RCC 7860 (cell line): ENCODE results near the gene NUSAP1.
"Not testable (repeated sequence)": the region's sequence is repeated elsewhere in the genome, so short reads cannot be mapped to it uniquely, and the experiment has no call there.

Experiments
- DNase-seq: peaks from one replicate; pipeline ENCODE4 v3.0.0-alpha.2; 2015; ENCODE audit warnings: low spot score
- FAIRE-seq: peaks from 2 replicates; lab custom pipeline; 2012; peaks lifted over from hg19 to GRCh38; lab: Jason Lieb, UNC

The NUSAP1 gene

DNA sequence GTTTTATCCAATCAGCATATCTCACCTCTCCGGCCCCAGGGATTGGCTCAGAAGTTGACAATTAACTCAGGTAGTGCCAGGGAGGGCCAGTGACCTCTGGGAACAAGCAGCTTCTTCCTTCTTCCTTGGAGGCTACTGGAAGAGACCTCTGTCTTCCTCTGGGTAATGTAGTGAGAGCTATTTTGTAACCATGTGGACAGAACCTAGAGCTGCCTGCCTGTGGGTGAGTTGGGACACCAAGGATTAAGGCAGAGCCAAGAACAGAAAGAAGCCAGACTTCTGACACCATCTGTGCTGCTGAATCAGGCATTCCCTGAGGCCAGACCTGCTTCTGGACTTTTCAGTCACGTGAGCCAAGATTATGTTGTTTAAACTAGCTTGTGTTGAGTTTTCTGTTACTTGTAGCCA, 75.6 kb downstream of the NUSAP1 start:
- DNase-seq (no peak), FAIRE-seq (no peak)

GRCh38 chr15:41411031-41411430, 78.3 kb downstream of the NUSAP1 start:
- DNase-seq (no peak), FAIRE-seq (no peak)

GRCh38 chr15:41411441-41411840, 78.8 kb downstream of the NUSAP1 start:
- FAIRE-seq (no peak), DNase-seq (no peak)

DNA sequence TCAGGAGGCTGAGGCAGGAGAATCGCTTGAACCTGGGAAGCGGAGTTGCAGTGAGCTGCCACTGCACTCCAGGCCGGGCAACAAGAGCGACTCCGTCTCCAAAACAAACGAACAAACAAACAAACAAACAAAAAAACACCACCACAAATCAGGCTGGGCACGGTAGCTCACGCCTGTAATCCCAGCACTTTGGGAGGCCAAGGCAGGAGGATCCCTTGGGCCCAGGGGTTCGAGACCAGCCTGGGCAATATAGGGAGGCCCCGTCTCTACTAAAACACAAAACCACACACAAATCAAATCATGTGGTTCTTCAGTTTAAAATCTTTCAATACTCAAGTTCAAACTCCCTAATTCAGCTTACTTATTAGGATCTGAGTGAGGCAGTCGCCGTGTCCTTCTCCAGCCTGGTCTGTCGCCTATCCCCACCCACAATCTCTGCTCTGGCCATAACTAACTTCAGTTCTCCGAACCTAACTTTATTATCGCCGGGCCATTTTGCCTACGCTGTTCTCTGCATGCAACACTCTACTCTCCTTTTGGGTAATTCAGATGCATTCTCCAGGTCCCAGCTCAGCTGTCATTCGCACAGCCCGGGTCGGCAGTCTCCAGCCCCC, 83.6 kb downstream of the NUSAP1 start:
- FAIRE-seq (no peak), DNase-seq (no peak)

GRCh38 chr15:41416742-41417417, 84.2 kb downstream of the NUSAP1 start, which contains the start of gene RTF1:
Gene RTF1, plus strand, starts transcription at chr15:41417095. Its CDS starts 21 bp downstream, at chr15:41417116.
- no peak for FAIRE-seq
- peak; percentile 72 for DNase-seq

- FAIRE-seq (no peak), DNase-seq (no peak)
Measured at GRCh38 chr15:41417418-41418195, 84.9 kb downstream of the NUSAP1 start.

DNA sequence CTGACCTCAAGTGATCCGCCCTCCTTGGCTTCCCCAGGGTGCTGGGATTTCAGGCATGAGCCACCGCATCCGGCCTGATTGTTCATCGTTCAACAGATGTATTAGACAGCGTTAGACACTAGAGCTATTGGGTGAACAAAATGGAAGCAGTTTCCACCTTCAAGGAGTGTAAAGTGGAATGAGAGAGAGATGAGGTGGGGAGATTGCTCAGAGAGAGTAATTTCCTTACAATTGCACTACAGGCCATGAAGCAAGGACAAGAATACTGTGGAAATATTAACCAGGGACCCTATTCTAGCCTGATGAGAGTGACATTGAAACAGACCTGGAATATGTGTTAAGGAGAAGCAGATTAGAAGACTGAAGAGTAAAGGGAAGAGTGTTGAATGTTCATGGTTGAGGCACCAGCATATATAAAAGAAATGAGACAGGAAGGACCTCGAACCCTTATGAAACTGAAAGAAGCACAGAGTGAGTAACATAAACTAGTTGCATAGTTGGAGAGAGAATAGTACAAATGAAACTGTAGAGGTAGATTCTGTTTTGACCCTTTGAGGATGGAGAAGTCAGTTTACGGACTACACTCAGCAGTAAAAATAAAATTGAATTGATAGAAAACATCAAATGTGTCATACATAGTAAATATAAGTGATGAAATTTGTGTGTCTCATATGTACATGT, 91.4 kb downstream of the NUSAP1 start:
- FAIRE-seq (no peak), DNase-seq (no peak)

DNA sequence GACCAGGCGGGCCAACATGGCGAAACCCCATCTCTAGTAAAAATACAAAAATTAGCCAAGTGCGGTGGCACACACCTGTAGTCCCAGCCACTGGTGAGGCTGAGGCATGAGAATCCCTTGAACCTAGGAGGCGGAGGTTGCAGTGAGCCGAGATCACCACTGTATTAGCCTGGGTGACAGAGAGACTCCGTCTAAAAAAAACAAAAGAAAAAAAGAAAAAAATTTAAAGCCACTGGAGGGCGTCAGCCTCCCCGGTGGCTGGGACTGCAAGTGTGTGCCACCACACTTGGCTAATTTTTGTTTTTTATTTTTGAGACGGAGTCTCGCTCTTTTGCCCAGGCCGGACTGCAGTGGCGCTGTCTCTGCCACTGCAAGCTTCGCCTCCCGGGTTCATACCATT, 92.1 kb downstream of the NUSAP1 start:
- DNase-seq (no peak), FAIRE-seq (no peak)

GRCh38 chr15:41425907-41426306, 93.2 kb downstream of the NUSAP1 start:
- not testable (repeated sequence) for FAIRE-seq, DNase-seq

DNA sequence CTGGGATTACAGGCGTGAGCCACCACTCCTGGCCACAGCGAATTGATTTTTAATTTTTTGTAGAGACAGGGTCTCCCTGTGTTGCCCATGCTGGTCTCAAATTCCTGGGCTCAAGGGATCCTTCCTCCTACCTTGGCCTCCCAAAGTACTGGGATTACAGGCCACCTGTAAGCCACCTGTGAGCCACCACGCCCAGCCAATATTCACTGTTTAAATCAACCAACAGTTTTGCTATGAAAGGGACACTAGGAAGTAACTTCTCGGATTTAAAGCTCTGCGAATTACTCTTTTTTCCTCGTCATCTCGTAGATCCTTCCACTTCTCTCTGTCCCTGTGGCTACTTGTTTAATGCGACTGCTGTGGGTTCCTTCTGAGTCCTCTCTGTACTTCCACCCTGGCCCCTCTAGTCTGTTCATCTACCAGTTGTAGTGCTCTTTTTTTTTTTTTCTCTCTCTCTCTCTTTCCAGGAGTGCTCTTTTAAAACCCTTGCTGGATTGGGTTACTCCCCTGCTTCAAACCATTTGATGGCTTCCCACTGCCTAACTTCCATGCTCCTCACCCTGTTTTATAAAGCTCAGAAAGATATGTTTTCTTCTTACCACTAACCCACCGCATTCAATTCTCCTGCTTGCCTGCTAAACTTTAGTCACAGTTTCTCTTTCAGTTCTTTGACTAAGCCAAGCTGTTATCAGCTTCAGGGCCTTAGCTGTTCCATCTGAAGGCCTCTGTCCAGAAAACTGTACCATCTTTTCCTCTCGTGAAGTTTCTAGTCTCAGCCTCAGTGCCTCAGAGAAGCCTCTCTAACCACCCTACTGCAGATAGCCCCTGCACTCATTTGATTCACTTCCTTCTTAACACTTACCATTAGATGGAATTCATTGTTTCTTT, 96.6 kb downstream of the NUSAP1 start:
- FAIRE-seq (no peak), DNase-seq (no peak)
